ENCODE measurements around the gene SORBS2.

DNA sequence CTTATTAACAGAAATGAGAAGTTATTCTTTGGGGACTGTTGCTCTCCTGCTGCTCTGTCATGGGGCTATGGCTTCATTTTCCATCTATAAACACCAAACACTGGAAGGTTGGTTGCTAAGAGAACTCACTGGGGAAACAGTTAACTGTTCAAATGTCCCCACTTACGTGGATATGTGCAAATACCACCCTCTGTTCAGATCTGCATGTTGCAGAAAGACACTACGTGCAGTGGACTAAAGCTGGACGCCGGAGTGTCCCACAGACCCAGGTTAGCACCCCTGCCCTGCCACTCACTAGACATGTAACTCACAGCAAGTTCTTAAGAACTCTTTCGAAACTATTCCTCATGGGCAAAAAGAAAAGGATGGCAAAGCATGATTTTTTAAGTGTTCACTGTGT is 62.1 kb downstream of the SORBS2 start:
- TF ChIP-seq FOS (IDR thresholded peaks at IDR 0.05; ENCODE audit: borderline replicate concordance, insufficient read depth, low read length), result no peak
- no peak for TF ChIP-seq CTCF (IDR thresholded peaks at IDR 0.05; ENCODE audit: extremely low read depth in 1 of 2, insufficient read depth in 1 of 2, low read depth in 1 of 2, low read length in 2 of 2)
- TF ChIP-seq EZH2 (IDR thresholded peaks at IDR 0.05; ENCODE audit: borderline replicate concordance, low read depth, low read length, severe bottlenecking), result no peak

Data from endothelial cell of umbilical vein (primary cell).